Nephron progenitor cell (in vitro differentiated cells): ENCODE data around the gene ANKRD13D.

Experiments used
- DNase-seq: peaks from one replicate; pipeline ENCODE4 v3.0.0; 2021
- H3K27ac Mint-ChIP-seq: 2 replicates; pipeline ENCODE4 v1.8.0; 2021; ENCODE audit warnings: mild to moderate bottlenecking, moderate library complexity, mixed read lengths
- H3K27me3 Mint-ChIP-seq: 2 replicates; pipeline ENCODE4 v1.8.0; 2021; ENCODE audit warnings: mild to moderate bottlenecking, low read depth, mixed read lengths; ENCODE audit not compliant: poor library complexity
- H3K36me3 Mint-ChIP-seq: 2 replicates; pipeline ENCODE4 v1.8.0; 2021; ENCODE audit warnings: low read depth, mixed read lengths
- H3K4me1 Mint-ChIP-seq: 2 replicates; pipeline ENCODE4 v1.8.0; 2021; ENCODE audit warnings: mixed read lengths
- H3K4me3 Mint-ChIP-seq: 2 replicates; pipeline ENCODE4 v1.8.0; 2021; ENCODE audit warnings: mild to moderate bottlenecking, moderate library complexity, mixed read lengths
- H3K9me3 Mint-ChIP-seq: 2 replicates; pipeline ENCODE4 v1.8.0; 2021; ENCODE audit warnings: mild to moderate bottlenecking, moderate library complexity, mixed read lengths
- TF ChIP-seq, protein P1 (sequence below): fragments of 200-600 bp; sonication (generic); IDR thresholded peaks from 2 replicates; pipeline ENCODE4 v1.5.0; 2021; ENCODE audit warnings: antibody characterized with exemption

Gene ANKRD13D

DNA sequence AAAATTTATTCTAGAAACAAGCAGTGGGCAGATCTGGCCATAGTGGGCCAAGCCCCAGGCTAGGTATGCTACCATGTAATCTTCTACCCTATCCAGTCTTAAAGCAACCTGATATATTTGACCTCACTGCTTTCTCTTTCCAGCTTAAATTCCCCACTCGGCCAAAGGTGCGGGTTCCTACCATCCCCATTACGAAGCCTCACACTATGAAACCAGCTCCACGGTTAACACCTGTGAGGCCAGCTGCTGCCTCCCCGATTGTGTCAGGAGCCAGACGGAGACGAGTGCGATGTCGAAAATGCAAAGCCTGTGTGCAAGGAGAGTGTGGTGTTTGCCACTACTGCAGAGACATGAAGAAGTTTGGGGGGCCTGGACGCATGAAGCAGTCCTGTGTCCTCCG, 44.1 kb upstream of the ANKRD13D start:
- Mint-ChIP-seq H3K4me1 (peaks cover 28% of the 10 kb centered on the region), H3K4me3 (no peak overlapping the region), H3K27me3 (no peaks in the 10 kb centered on the region), H3K27ac (peak overlapping the region; percentile 47), H3K9me3 (no peaks in the 10 kb centered on the region), H3K36me3 (peaks cover 75% of the 10 kb centered on the region)
- DNase-seq, result no peak
- TF ChIP-seq, protein P1, sequence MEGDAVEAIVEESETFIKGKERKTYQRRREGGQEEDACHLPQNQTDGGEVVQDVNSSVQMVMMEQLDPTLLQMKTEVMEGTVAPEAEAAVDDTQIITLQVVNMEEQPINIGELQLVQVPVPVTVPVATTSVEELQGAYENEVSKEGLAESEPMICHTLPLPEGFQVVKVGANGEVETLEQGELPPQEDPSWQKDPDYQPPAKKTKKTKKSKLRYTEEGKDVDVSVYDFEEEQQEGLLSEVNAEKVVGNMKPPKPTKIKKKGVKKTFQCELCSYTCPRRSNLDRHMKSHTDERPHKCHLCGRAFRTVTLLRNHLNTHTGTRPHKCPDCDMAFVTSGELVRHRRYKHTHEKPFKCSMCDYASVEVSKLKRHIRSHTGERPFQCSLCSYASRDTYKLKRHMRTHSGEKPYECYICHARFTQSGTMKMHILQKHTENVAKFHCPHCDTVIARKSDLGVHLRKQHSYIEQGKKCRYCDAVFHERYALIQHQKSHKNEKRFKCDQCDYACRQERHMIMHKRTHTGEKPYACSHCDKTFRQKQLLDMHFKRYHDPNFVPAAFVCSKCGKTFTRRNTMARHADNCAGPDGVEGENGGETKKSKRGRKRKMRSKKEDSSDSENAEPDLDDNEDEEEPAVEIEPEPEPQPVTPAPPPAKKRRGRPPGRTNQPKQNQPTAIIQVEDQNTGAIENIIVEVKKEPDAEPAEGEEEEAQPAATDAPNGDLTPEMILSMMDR, result no peak

DNA sequence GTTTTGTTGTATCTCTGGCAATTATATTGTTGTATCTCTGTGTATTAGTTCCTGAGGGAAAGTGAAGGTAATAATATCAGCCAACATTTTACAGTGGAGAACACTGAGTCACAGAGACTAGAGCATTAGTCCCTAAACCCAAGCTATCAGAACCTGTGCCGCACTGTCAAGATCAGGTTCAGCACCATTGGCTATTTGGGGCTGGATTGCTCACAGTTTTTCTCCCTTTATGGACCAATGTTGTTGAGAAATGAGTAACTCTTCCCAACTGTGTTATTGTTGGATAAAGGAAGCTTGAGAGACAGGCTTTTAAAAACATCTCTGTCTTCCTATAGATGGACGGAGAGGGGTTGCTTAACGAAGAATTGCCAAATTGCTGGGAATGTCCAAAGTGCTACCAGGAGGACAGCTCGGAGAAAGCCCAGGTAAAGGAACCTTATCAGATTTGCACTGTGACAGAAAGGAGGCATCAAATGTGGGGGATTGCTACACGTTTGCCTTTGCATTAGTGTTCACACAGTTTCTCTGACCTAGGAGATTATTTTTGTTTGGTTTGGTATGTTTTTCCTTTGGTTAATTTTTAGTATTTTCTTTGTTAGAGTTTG, 41.1 kb upstream of the ANKRD13D start:
- Mint-ChIP-seq H3K4me1 (peaks cover 2% of the 10 kb centered on the region), H3K27ac (peak overlapping the region; percentile 65), H3K36me3 (peaks cover 89% of the 10 kb centered on the region), H3K9me3 (no peaks in the 10 kb centered on the region), H3K4me3 (no peak overlapping the region), H3K27me3 (no peaks in the 10 kb centered on the region)
- DNase-seq, result no peak
- TF ChIP-seq, protein P1, result no peak

DNA sequence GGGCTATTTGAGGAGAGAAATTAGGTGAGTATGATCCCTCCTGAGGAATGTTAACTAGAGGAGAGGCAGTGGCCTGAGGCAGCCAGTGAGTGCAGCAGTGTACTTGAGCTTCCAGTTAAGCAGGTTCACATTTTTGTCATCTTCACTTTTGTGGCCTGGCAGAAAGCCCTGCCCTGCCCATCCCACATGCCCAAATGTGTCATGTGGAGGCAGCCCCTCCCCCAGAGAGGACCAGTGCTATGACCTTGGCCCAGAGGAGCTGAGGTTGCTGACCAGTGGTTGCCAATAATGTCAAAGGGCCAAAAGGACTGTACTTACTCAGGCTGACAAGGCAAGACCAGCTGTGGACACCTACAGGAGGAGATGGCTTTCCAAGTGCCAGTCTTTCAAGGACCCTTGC, 40.5 kb upstream of the ANKRD13D start:
- Mint-ChIP-seq H3K27me3 (no peaks in the 10 kb centered on the region), H3K9me3 (no peaks in the 10 kb centered on the region), H3K4me3 (no peak overlapping the region), H3K27ac (no peak overlapping the region), H3K36me3 (peaks cover 89% of the 10 kb centered on the region), H3K4me1 (no peaks in the 10 kb centered on the region)
- DNase-seq, result no peak
- TF ChIP-seq, protein P1, result no peak

DNA sequence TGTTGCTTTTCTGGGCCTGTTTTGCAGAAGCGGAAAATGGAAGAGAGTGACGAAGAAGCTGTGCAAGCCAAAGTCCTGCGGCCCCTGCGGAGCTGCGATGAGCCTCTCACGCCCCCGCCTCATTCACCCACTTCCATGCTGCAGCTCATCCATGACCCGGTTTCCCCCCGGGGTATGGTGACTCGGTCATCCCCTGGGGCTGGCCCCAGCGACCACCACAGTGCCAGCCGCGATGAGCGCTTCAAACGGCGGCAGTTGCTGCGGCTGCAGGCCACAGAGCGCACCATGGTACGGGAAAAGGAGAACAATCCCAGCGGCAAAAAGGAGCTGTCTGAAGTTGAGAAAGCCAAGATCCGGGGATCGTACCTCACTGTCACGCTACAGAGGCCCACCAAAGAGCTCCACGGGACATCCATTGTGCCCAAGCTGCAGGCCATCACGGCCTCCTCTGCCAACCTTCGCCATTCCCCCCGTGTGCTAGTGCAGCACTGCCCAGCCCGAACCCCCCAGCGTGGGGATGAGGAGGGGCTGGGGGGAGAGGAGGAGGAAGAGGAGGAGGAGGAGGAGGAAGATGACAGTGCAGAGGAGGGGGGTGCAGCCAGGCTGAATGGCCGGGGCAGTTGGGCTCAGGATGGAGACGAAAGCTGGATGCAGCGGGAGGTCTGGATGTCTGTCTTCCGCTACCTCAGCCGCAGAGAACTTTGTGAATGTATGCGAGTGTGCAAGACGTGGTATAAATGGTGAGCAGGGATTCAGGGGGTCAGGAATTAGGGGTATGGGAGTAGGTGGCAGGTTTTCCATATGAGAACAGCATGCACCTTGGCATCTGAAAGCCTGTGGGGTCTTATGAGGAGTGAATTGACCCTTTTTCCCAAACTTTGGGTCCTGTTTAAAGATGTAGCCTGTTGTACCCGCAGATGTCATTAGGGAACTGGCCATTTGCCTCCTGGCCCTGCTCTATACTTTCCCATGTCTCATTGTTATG, 38.8 kb upstream of the ANKRD13D start:
- peak overlapping the region; percentile 85 for H3K27ac Mint-ChIP-seq
- H3K36me3 Mint-ChIP-seq, result peaks cover 90% of the 10 kb centered on the region
- H3K9me3 Mint-ChIP-seq, result no peaks in the 10 kb centered on the region
- H3K4me3 Mint-ChIP-seq, result no peak overlapping the region
- DNase-seq, result no peak
- TF ChIP-seq, protein P1, result no peak
- H3K27me3 Mint-ChIP-seq, result no peaks in the 10 kb centered on the region
- no peaks in the 10 kb centered on the region for H3K4me1 Mint-ChIP-seq

DNA sequence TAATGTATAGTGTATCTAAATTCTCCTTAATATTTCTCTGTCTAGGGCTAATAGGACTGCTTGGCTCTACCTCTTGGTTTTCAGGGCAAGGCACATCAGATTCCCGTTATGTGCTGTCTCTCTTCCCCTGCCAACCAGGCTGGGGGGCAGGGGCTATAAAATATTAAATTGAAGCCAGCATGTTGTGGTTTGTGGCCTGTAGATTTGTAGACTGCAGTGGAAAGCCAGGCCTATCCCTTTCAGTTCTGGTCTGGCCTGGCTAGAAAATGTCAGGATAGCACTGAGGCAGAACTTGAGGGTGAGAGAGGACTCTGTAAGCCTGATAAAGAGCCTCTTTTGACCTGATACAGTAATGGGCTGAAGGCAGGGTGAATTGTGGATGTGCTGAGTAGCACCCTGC, 37.3 kb upstream of the ANKRD13D start:
- no peaks in the 10 kb centered on the region for H3K27me3 Mint-ChIP-seq
- peaks cover 85% of the 10 kb centered on the region for H3K36me3 Mint-ChIP-seq
- peak overlapping the region; percentile 36 for H3K27ac Mint-ChIP-seq
- H3K4me1 Mint-ChIP-seq, result no peaks in the 10 kb centered on the region
- no peaks in the 10 kb centered on the region for H3K9me3 Mint-ChIP-seq
- TF ChIP-seq, protein P1, result no peak
- no peak for DNase-seq
- no peak overlapping the region for H3K4me3 Mint-ChIP-seq
